Ovary (tissue), 3 donors: ENCODE measurements around the gene DIO3.

Experiments
- POLR2A ChIP-seq: fragments of 450-650 bp; IDR thresholded peaks from one replicate; pipeline ENCODE4 v1.6.1; 2017; ENCODE audit warnings: antibody characterized with exemption, mild to moderate bottlenecking, moderate library complexity
- TF ChIP-seq, protein P1 (sequence below), 3 donors: fragments of 450-650 bp in 2 of 3; fragments of 200-600 bp in 1 of 3; IDR thresholded peaks; one replicate each; pipeline versions ENCODE4 v1.5.1 to v1.8.0; 2016 to 2022; ENCODE audit warnings: antibody characterized with exemption in 3 of 3, mild to moderate bottlenecking in 1 of 3
- donor health status: DM: no; HTN: no; CAD: no.

- TF ChIP-seq, protein P1, sequence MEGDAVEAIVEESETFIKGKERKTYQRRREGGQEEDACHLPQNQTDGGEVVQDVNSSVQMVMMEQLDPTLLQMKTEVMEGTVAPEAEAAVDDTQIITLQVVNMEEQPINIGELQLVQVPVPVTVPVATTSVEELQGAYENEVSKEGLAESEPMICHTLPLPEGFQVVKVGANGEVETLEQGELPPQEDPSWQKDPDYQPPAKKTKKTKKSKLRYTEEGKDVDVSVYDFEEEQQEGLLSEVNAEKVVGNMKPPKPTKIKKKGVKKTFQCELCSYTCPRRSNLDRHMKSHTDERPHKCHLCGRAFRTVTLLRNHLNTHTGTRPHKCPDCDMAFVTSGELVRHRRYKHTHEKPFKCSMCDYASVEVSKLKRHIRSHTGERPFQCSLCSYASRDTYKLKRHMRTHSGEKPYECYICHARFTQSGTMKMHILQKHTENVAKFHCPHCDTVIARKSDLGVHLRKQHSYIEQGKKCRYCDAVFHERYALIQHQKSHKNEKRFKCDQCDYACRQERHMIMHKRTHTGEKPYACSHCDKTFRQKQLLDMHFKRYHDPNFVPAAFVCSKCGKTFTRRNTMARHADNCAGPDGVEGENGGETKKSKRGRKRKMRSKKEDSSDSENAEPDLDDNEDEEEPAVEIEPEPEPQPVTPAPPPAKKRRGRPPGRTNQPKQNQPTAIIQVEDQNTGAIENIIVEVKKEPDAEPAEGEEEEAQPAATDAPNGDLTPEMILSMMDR (IDR thresholded peaks at IDR 0.05), result no peak
- no peak for TF ChIP-seq POLR2A
These were observed 43.1 kb downstream of the DIO3 start for GRCh38 chr14:101604228-101604934.
